SK-N-SH (cell line): ENCODE results near the gene FAM120A. TPM values are rescaled to one million over a fixed set of nuclear protein-coding genes. Genes with fewer than 3 reads are reported as not detected.

Experiments used
- CTCF ChIA-PET: fragments of 300-600, 350-600 bp; formaldehyde crosslinking; extraction: SDS; loops from one replicate; lab custom pipeline; 2021; lab: Yijun Ruan, JAX
- POLR2A ChIA-PET: fragments of 350-600 bp; sonication (Branson Sonifier 250); formaldehyde crosslinking; extraction: SDS; loops from one replicate; lab custom pipeline; 2020; ENCODE audit warnings: antibody characterized with exemption, inconsistent platforms; lab: Yijun Ruan, JAX
- DNase-seq: peaks from one replicate; pipeline ENCODE4 v3.0.0; 2012
- H2AFZ ChIP-seq: fragments of 200-600 bp; sonication (generic); 2 replicates; pipeline ENCODE4 v1.8.1; 2016; ENCODE audit warnings: antibody characterized with exemption, mild to moderate bottlenecking, low read depth
- H3F3A ChIP-seq: fragments of 200-600 bp; sonication (generic); replicated peaks from 2 replicates; pipeline ENCODE3; 2016; ENCODE audit warnings: antibody characterized with exemption, mild to moderate bottlenecking; ENCODE audit not compliant: insufficient read depth
- H3K27ac ChIP-seq, 2 experiments: fragments of 200-500 bp in 1 of 2; fragments of 200-600 bp in 1 of 2; sonication (Bioruptor generic) in 1 of 2; sonication (generic), shearing (Covaris generic) in 1 of 2; 2 replicates each; pipeline versions ENCODE4 v1.5.1 to v1.6.1; 2014 to 2016; ENCODE audit warnings: low read depth in 2 of 2, inconsistent platforms in 1 of 2, low read length in 1 of 2, mild to moderate bottlenecking in 1 of 2, mixed read lengths in 1 of 2
- H3K27me3 ChIP-seq: fragments of 200-600 bp; sonication (generic), shearing (Covaris generic); 2 replicates; pipeline ENCODE4 v1.6.1; 2016; ENCODE audit warnings: mixed run types; ENCODE audit not compliant: insufficient read depth
- H3K36me3 ChIP-seq, 2 experiments: fragments of 200-500 bp in 1 of 2; fragments of 200-600 bp in 1 of 2; sonication (Bioruptor generic) in 1 of 2; sonication (generic) in 1 of 2; replicated peaks in 1 of 2; 2 replicates each; pipeline versions ENCODE3 to v1.5.1; 2014 to 2016; ENCODE audit warnings: low read length in 1 of 2, mild to moderate bottlenecking in 1 of 2; ENCODE audit not compliant: insufficient read depth in 2 of 2, control insufficient read depth in 1 of 2
- H3K4me1 ChIP-seq, 2 experiments: fragments of 200-500 bp in 1 of 2; fragments of 200-600 bp in 1 of 2; sonication (Bioruptor generic) in 1 of 2; sonication (generic), shearing (Covaris generic) in 1 of 2; 2 replicates each; pipeline versions ENCODE4 v1.5.1 to v1.6.1; 2014 to 2016; ENCODE audit warnings: low read depth in 1 of 2, low read length in 1 of 2, mixed run types in 1 of 2; ENCODE audit not compliant: insufficient read depth in 2 of 2, control insufficient read depth in 1 of 2
- H3K4me2 ChIP-seq: fragments of 200-600 bp; sonication (generic), shearing (Covaris generic); 2 replicates; pipeline ENCODE4 v1.6.1; 2017; ENCODE audit warnings: mixed run types
- H3K4me3 ChIP-seq, 2 experiments: fragments of 200-500 bp in 1 of 2; fragments of 200-600 bp in 1 of 2; sonication (Bioruptor generic) in 1 of 2; sonication (generic), shearing (Covaris generic) in 1 of 2; 2 replicates each; pipeline versions ENCODE4 v1.5.1 to v1.8.1; 2014 to 2016; ENCODE audit warnings: low read depth in 2 of 2, inconsistent platforms in 1 of 2, low read length in 1 of 2, mild to moderate bottlenecking in 1 of 2, mixed read lengths in 1 of 2, moderate library complexity in 1 of 2
- H3K79me2 ChIP-seq: fragments of 200-600 bp; sonication (generic); 2 replicates; pipeline ENCODE4 v1.8.1; 2017; ENCODE audit warnings: mild to moderate bottlenecking; ENCODE audit not compliant: insufficient read depth
- H3K9ac ChIP-seq: fragments of 200-600 bp; sonication (generic); 2 replicates; pipeline ENCODE4 v1.6.1; 2017; ENCODE audit warnings: mixed run types
- H3K9me2 ChIP-seq: fragments of 200-600 bp; sonication (generic); 2 replicates; pipeline ENCODE4 v1.6.1; 2017; ENCODE audit warnings: mixed run types
- H3K9me3 ChIP-seq: fragments of 200-600 bp; sonication (generic); 2 replicates; pipeline ENCODE4 v1.6.1; 2017; ENCODE audit warnings: mixed run types, mild to moderate bottlenecking, moderate library complexity
- H4K20me1 ChIP-seq: fragments of 200-600 bp; sonication (generic); 2 replicates; pipeline ENCODE4 v1.6.1; 2017; ENCODE audit warnings: mild to moderate bottlenecking, mixed run types; ENCODE audit not compliant: insufficient read depth
- CHD2 ChIP-seq: fragments of 150-350 bp; IDR thresholded peaks from 2 replicates; pipeline ENCODE4 v1.6.1; 2018; ENCODE audit warnings: low read length; ENCODE audit not compliant: partially characterized antibody
- ELF1 ChIP-seq: IDR thresholded peaks from 2 replicates; pipeline ENCODE4 v1.4.0; 2012
- EZH2phosphoT487 ChIP-seq: fragments of 200-600 bp; sonication (generic); IDR thresholded peaks from 2 replicates; pipeline ENCODE4 v1.6.1; 2017; ENCODE audit warnings: low read depth, mixed run types, mild to moderate bottlenecking, antibody characterized with exemption, moderate library complexity, borderline replicate concordance
- FOXM1 ChIP-seq: IDR thresholded peaks from 2 replicates; pipeline ENCODE4 v1.4.0; 2012; ENCODE audit warnings: low read depth, mild to moderate bottlenecking
- GABPA ChIP-seq: IDR thresholded peaks from 2 replicates; pipeline ENCODE4 v1.4.0; 2012; ENCODE audit warnings: low read depth, mild to moderate bottlenecking
- GATA2 ChIP-seq: sonication (generic); formaldehyde crosslinking; IDR thresholded peaks from 2 replicates; pipeline ENCODE4 v1.5.0; 2020; ENCODE audit warnings: mild to moderate bottlenecking, missing genetic modification reagents
- MXI1 ChIP-seq: IDR thresholded peaks from 2 replicates; pipeline ENCODE4 v1.6.1; 2012; ENCODE audit warnings: mild to moderate bottlenecking, low read depth, low read length, improper control_type of control experiment
- NFIC ChIP-seq: IDR thresholded peaks from 2 replicates; pipeline ENCODE4 v1.4.0; 2012; ENCODE audit warnings: borderline replicate concordance
- RAD21 ChIP-seq: IDR thresholded peaks from 2 replicates; pipeline ENCODE4 v1.6.1; 2012; ENCODE audit warnings: mild to moderate bottlenecking, low read length
- RCOR1 ChIP-seq: fragments of 150-350 bp; IDR thresholded peaks from 2 replicates; pipeline ENCODE4 v1.6.1; 2017; ENCODE audit warnings: antibody characterized with exemption, low read length
- RFX5 ChIP-seq: IDR thresholded peaks from 2 replicates; pipeline ENCODE4 v1.6.1; 2012; ENCODE audit warnings: mild to moderate bottlenecking, improper control_type of control experiment, low read length
- SIN3A ChIP-seq: IDR thresholded peaks from 2 replicates; pipeline ENCODE4 v1.6.1; 2012; ENCODE audit warnings: low read depth, mild to moderate bottlenecking, low read length, moderate library complexity, borderline replicate concordance
- SMC3 ChIP-seq: IDR thresholded peaks from 2 replicates; pipeline ENCODE4 v1.6.1; 2012; ENCODE audit warnings: low read depth, low read length, improper control_type of control experiment
- TAF1 ChIP-seq: IDR thresholded peaks from 2 replicates; pipeline ENCODE4 v1.6.1; 2012; ENCODE audit warnings: low read depth, mild to moderate bottlenecking, low read length, moderate library complexity, borderline replicate concordance
- TCF12 ChIP-seq: IDR thresholded peaks from 2 replicates; pipeline ENCODE4 v1.4.0; 2012
- YY1 ChIP-seq: IDR thresholded peaks from 2 replicates; pipeline ENCODE4 v1.4.0; 2012; ENCODE audit warnings: low read depth, mild to moderate bottlenecking
- WGBS: methylation state at CpG from one replicate; pipeline ENCODE4 v1.1.6; 2017; ENCODE audit warnings: low lambda C conversion rate; 5-methylcytosine and 5-hydroxymethylcytosine counted together
- polyA plus RNA-seq, 3 experiments: library from polyadenylated mRNA; depleted of rRNA; stranded (reverse); fragments of >200 nt; gene quantifications; 2 replicates each; pipeline ENCODE4 v1.2.3, GENCODE V29; 2012
- TF ChIP-seq, protein P1 (sequence below): IDR thresholded peaks from 2 replicates; pipeline ENCODE4 v1.4.0; 2012; ENCODE audit warnings: low read depth
- TF ChIP-seq, protein P2 (sequence below): IDR thresholded peaks from 2 replicates; pipeline ENCODE4 v1.6.1; 2012; ENCODE audit warnings: mild to moderate bottlenecking, low read depth, low read length, moderate library complexity
- TF ChIP-seq, protein P3 (sequence below): IDR thresholded peaks from 2 replicates; pipeline ENCODE4; 2012
- TF ChIP-seq, protein P4 (sequence below): fragments of 200-600 bp; sonication (generic); IDR thresholded peaks from 2 replicates; pipeline ENCODE4 v1.6.1; 2017; ENCODE audit warnings: antibody characterized with exemption, mild to moderate bottlenecking, moderate library complexity

The FAM120A gene
- polyA plus RNA-seq, 1 of the 3 experiments (the other 2 are of a cell fraction) = 58.6 TPM

DNA sequence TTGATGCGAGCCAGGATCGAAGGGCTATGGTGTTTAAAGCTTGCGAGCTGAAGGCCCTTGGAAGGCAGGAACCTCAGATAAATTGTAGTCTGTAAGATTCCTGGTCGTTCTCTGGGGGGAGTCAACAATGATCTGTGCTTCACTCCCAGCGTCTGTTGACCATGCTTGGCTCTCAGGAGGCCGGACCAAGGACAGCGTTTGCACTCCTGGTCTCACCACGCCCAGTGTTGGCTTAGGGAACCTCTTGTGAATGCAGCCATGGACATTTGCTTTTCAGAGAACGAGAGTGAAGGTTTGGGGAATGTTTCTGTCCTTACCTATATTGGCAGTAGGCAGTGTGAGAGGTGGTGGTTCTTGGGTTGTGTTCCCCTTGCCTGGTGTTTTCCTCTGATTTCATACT is 62.1 kb downstream of the FAM120A start:
- Histone ChIP-seq H3K4me2 (no peak overlapping the region), H3K9ac (no peak overlapping the region), H2AFZ (no peak overlapping the region), H3F3A (no peaks in the 10 kb centered on the region), H4K20me1 (peaks cover 37% of the 10 kb centered on the region), H3K27me3 (no peaks in the 10 kb centered on the region), H3K27ac (no peak overlapping the region), H3K36me3 (peaks cover 9 to 17% of the 10 kb centered on the region in 2 experiments), H3K4me1 (peaks cover 0 to 9% of the 10 kb centered on the region in 2 experiments; a peak in 1 of 4 replicates), H3K4me3 (no peak overlapping the region), H3K79me2 (peaks cover 55% of the 10 kb centered on the region), H3K9me2 (no peaks in the 10 kb centered on the region), H3K9me3 (no peaks in the 10 kb centered on the region)
- no peak for DNase-seq
- POLR2A ChIA-PET = no interaction called here
- TF ChIP-seq, protein P1, sequence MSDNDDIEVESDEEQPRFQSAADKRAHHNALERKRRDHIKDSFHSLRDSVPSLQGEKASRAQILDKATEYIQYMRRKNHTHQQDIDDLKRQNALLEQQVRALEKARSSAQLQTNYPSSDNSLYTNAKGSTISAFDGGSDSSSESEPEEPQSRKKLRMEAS = no peak
- TF ChIP-seq RAD21 (no peak), SMC3 (no peak), TCF12 (no peak), YY1 (no peak)
- 100% methylated on average over 9 of the region's 9 CpGs for WGBS
- CTCF ChIA-PET = interaction anchor here (1.6 kb wide), 1 partner anchor 405 kb away, joined by 4 read pairs; no protein-coding TSS in a partner anchor

DNA sequence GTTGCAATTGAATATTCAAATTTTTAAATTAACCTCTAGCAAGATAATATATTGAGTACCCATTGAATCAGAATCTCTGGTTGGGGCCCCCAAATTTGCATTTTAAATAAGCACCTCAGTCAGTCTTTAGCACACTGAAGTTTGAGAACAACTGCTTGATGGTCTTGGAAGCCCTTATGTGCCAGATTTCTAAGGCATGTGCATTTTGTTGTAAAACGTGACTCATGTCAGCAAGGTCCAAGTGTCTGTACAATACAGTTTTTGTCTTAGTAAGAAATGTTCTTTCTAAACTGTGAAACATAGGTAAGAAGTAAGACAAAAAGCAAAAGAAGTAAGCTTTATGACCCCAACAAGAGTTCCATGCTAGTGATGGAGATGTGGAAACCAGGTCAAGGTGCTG is 65.8 kb downstream of the FAM120A start:
- DNase-seq = no peak
- WGBS = 81% methylated on average over 1 of the region's 1 CpG
- Histone ChIP-seq H2AFZ (no peak overlapping the region), H3K9me2 (no peaks in the 10 kb centered on the region), H3K27ac (no peak overlapping the region), H3K9ac (no peak overlapping the region), H3K4me1 (no peaks in the 10 kb centered on the region; a peak in 1 of 4 replicates), H3K4me3 (no peak overlapping the region), H4K20me1 (peaks cover 46% of the 10 kb centered on the region), H3K36me3 (peaks cover 15 to 22% of the 10 kb centered on the region in 2 experiments), H3K79me2 (peaks cover 74% of the 10 kb centered on the region), H3K9me3 (no peaks in the 10 kb centered on the region), H3F3A (peaks cover under 1% of the 10 kb centered on the region), H3K4me2 (no peak overlapping the region), H3K27me3 (no peaks in the 10 kb centered on the region)
- POLR2A ChIA-PET = no interaction called here
- TF ChIP-seq, protein P2, sequence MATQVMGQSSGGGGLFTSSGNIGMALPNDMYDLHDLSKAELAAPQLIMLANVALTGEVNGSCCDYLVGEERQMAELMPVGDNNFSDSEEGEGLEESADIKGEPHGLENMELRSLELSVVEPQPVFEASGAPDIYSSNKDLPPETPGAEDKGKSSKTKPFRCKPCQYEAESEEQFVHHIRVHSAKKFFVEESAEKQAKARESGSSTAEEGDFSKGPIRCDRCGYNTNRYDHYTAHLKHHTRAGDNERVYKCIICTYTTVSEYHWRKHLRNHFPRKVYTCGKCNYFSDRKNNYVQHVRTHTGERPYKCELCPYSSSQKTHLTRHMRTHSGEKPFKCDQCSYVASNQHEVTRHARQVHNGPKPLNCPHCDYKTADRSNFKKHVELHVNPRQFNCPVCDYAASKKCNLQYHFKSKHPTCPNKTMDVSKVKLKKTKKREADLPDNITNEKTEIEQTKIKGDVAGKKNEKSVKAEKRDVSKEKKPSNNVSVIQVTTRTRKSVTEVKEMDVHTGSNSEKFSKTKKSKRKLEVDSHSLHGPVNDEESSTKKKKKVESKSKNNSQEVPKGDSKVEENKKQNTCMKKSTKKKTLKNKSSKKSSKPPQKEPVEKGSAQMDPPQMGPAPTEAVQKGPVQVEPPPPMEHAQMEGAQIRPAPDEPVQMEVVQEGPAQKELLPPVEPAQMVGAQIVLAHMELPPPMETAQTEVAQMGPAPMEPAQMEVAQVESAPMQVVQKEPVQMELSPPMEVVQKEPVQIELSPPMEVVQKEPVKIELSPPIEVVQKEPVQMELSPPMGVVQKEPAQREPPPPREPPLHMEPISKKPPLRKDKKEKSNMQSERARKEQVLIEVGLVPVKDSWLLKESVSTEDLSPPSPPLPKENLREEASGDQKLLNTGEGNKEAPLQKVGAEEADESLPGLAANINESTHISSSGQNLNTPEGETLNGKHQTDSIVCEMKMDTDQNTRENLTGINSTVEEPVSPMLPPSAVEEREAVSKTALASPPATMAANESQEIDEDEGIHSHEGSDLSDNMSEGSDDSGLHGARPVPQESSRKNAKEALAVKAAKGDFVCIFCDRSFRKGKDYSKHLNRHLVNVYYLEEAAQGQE = no peak
- TF ChIP-seq CHD2 (no peak), EZH2phosphoT487 (no peak), MXI1 (no peak), ELF1 (no peak), SIN3A (no peak), SMC3 (no peak), GATA2 (CRISPR knock-in tag) (no peak), FOXM1 (no peak), TAF1 (no peak), YY1 (no peak), RCOR1 (no peak), RAD21 (no peak), NFIC (no peak), TCF12 (no peak), GABPA (no peak), RFX5 (no peak)
- TF ChIP-seq, protein P3, sequence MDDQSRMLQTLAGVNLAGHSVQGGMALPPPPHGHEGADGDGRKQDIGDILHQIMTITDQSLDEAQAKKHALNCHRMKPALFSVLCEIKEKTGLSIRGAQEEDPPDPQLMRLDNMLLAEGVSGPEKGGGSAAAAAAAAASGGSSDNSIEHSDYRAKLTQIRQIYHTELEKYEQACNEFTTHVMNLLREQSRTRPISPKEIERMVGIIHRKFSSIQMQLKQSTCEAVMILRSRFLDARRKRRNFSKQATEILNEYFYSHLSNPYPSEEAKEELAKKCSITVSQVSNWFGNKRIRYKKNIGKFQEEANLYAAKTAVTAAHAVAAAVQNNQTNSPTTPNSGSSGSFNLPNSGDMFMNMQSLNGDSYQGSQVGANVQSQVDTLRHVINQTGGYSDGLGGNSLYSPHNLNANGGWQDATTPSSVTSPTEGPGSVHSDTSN = no peak
- TF ChIP-seq, protein P4, sequence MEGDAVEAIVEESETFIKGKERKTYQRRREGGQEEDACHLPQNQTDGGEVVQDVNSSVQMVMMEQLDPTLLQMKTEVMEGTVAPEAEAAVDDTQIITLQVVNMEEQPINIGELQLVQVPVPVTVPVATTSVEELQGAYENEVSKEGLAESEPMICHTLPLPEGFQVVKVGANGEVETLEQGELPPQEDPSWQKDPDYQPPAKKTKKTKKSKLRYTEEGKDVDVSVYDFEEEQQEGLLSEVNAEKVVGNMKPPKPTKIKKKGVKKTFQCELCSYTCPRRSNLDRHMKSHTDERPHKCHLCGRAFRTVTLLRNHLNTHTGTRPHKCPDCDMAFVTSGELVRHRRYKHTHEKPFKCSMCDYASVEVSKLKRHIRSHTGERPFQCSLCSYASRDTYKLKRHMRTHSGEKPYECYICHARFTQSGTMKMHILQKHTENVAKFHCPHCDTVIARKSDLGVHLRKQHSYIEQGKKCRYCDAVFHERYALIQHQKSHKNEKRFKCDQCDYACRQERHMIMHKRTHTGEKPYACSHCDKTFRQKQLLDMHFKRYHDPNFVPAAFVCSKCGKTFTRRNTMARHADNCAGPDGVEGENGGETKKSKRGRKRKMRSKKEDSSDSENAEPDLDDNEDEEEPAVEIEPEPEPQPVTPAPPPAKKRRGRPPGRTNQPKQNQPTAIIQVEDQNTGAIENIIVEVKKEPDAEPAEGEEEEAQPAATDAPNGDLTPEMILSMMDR = no peak
- TF ChIP-seq, protein P1 = no peak
- CTCF ChIA-PET = no interaction called here
